ENCODE data around the gene COL6A2. TPM values are rescaled to one million over a fixed set of nuclear protein-coding genes. Genes with fewer than 3 reads are reported as not detected.

COL6A2 gene
- total and polyA plus RNA-seq, 2 donors (not counting 1 experiment from before 2014, with no cell fraction given) = 1.2 to 2.1 TPM

DNA sequence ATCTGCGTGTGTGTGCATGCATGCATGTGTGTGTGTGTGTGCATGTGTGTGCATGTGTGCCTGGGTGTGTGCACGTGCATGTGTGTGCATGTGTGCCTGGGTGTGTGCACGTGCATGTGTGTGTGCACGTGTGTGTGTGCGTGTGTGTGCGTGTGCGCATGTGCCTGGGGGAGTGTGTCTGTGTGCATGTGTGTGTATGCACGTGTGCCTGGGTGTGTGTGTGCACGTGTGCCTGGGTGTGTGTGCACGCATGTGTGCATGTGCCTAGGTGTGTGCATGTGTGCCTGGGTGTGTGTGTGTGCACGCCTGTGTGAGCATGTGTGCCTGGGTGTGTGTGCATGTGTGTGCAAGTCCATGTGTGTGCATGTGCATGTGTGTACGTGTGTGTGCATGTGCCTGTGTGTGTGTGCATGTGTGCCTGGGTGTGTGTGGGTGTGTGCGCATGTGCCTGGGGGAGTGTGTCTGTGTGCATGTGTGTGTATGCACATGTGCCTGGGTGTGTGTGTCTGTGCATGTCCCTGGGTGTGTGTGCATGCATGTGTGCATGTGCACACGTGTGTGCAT lies 29.3 kb upstream of the COL6A2 start:
- Mint-ChIP-seq H3K9me3 (ENCODE audit: insufficient read depth) (no peaks in the 10 kb centered on the region), H3K27ac (no peak overlapping the region), H3K4me1 (no peaks in the 10 kb centered on the region), H3K27me3 (peaks cover 18% of the 10 kb centered on the region), H3K4me3 (no peak overlapping the region)
- intact Hi-C loops (cut with micrococcal nuclease) = no loop called here
- Histone ChIP-seq H3K36me3 (replicated peaks in 1 of 2; ENCODE audit: control extremely low read depth in 1 of 2, control insufficient read depth in 1 of 2, extremely low read depth in 1 of 2, insufficient read depth in 2 of 2, low read length in 1 of 2) (no peaks in the 10 kb centered on the region), H3K4me3 (ENCODE audit: control extremely low read depth in 1 of 5, extremely low read depth in 1 of 5, insufficient read depth in 1 of 5, low read depth in 2 of 5, low read length in 4 of 5) (no peak overlapping the region), H2AFZ (ENCODE audit: insufficient read depth, low read depth, low read length, poor library complexity, severe bottlenecking) (no peak overlapping the region), H3K79me2 (ENCODE audit: control insufficient read depth, insufficient read depth, low read length) (no peaks in the 10 kb centered on the region), H3K9ac (ENCODE audit: low read length) (no peak overlapping the region), H3K4me1 (ENCODE audit: control insufficient read depth in 2 of 2, insufficient read depth in 2 of 2, low read length in 2 of 2) (no peaks in the 10 kb centered on the region), H3K27me3 (replicated peaks in 1 of 4; ENCODE audit: control extremely low read depth in 1 of 4, control insufficient read depth in 3 of 4, insufficient read depth in 4 of 4, low read length in 3 of 4) (peaks cover 0 to 13% (median 0%) of the 10 kb centered on the region in 4 experiments), H3K9me3 (ENCODE audit: control extremely low read depth in 1 of 3, control insufficient read depth in 2 of 3, insufficient read depth in 1 of 3, low read length in 2 of 3) (peaks cover 0 to 23% (median 0%) of the 10 kb centered on the region in 3 donors), H3K4me2 (replicated peaks; ENCODE audit: low read depth, low read length, poor library complexity, severe bottlenecking) (no peak overlapping the region), H3K27ac (ENCODE audit: low read length in 2 of 2) (no peak overlapping the region), H4K20me1 (ENCODE audit: control insufficient read depth, insufficient read depth, low read length, poor library complexity, severe bottlenecking) (no peaks in the 10 kb centered on the region)
- POLR2A ChIA-PET = no interaction called here
- 79% methylated on average over 13 of the region's 14 CpGs for WGBS (ENCODE audit: insufficient coverage)
- no peak for TF ChIP-seq EZH2 (IDR thresholded peaks at IDR 0.05; ENCODE audit: borderline replicate concordance, insufficient read depth, low read depth, low read length, poor library complexity, severe bottlenecking)
- TF ChIP-seq, protein P1, sequence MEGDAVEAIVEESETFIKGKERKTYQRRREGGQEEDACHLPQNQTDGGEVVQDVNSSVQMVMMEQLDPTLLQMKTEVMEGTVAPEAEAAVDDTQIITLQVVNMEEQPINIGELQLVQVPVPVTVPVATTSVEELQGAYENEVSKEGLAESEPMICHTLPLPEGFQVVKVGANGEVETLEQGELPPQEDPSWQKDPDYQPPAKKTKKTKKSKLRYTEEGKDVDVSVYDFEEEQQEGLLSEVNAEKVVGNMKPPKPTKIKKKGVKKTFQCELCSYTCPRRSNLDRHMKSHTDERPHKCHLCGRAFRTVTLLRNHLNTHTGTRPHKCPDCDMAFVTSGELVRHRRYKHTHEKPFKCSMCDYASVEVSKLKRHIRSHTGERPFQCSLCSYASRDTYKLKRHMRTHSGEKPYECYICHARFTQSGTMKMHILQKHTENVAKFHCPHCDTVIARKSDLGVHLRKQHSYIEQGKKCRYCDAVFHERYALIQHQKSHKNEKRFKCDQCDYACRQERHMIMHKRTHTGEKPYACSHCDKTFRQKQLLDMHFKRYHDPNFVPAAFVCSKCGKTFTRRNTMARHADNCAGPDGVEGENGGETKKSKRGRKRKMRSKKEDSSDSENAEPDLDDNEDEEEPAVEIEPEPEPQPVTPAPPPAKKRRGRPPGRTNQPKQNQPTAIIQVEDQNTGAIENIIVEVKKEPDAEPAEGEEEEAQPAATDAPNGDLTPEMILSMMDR (IDR thresholded peaks at IDR 0.05) = no peak
- ATAC-seq (ENCODE audit: low read depth) = no peak
- DNase-seq = no peak
- CTCF ChIA-PET = no interaction called here

DNA sequence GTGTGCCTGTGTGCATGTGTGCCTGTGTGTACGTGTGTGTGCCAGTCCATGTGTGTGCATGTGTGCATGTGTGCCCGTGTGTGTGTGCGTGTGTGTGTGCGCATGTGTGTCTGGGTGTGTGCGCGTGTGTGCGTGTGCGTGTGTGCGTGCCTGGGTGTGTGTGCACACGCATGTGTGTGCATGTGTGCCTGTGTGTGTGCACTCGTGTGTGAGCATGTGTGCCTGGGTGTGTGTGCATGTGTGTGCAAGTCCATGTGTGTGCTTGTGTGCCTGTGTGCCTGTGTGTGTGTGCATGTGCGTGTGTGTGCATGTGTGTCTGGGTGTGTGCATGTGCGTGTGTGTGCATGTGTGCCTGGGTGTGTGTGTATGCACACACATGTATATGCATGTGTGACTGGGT lies 28.7 kb upstream of the COL6A2 start:
- DNase-seq = no peak
- TF ChIP-seq EZH2 (IDR thresholded peaks at IDR 0.05; ENCODE audit: borderline replicate concordance, insufficient read depth, low read depth, low read length, poor library complexity, severe bottlenecking) = no peak
- TF ChIP-seq, protein P1 (IDR thresholded peaks at IDR 0.05) = no peak
- Histone ChIP-seq H2AFZ (ENCODE audit: insufficient read depth, low read depth, low read length, poor library complexity, severe bottlenecking) (no peak overlapping the region), H3K4me2 (replicated peaks; ENCODE audit: low read depth, low read length, poor library complexity, severe bottlenecking) (no peak overlapping the region), H3K4me1 (ENCODE audit: control insufficient read depth in 2 of 2, insufficient read depth in 2 of 2, low read length in 2 of 2) (no peaks in the 10 kb centered on the region), H4K20me1 (ENCODE audit: control insufficient read depth, insufficient read depth, low read length, poor library complexity, severe bottlenecking) (no peaks in the 10 kb centered on the region), H3K27me3 (replicated peaks in 1 of 4; ENCODE audit: control extremely low read depth in 1 of 4, control insufficient read depth in 3 of 4, insufficient read depth in 4 of 4, low read length in 3 of 4) (peaks cover 0 to 10% (median 0%) of the 10 kb centered on the region in 4 experiments), H3K79me2 (ENCODE audit: control insufficient read depth, insufficient read depth, low read length) (no peaks in the 10 kb centered on the region), H3K9ac (ENCODE audit: low read length) (no peak overlapping the region), H3K9me3 (ENCODE audit: control extremely low read depth in 1 of 3, control insufficient read depth in 2 of 3, insufficient read depth in 1 of 3, low read length in 2 of 3) (peaks cover 0 to 17% (median 0%) of the 10 kb centered on the region in 3 donors), H3K27ac (ENCODE audit: low read length in 2 of 2) (no peak overlapping the region), H3K4me3 (ENCODE audit: control extremely low read depth in 1 of 5, extremely low read depth in 1 of 5, insufficient read depth in 1 of 5, low read depth in 2 of 5, low read length in 4 of 5) (no peak overlapping the region), H3K36me3 (replicated peaks in 1 of 2; ENCODE audit: control extremely low read depth in 1 of 2, control insufficient read depth in 1 of 2, extremely low read depth in 1 of 2, insufficient read depth in 2 of 2, low read length in 1 of 2) (no peaks in the 10 kb centered on the region)
- Mint-ChIP-seq H3K27ac (no peak overlapping the region), H3K9me3 (ENCODE audit: insufficient read depth) (no peaks in the 10 kb centered on the region), H3K4me3 (no peak overlapping the region), H3K4me1 (no peaks in the 10 kb centered on the region), H3K27me3 (peaks cover 16% of the 10 kb centered on the region)
- POLR2A ChIA-PET = no interaction called here
- intact Hi-C loops (cut with micrococcal nuclease) = no loop called here
- CTCF ChIA-PET = no interaction called here
- WGBS (ENCODE audit: insufficient coverage) = 95% methylated on average over 13 of the region's 13 CpGs
- no peak for ATAC-seq (ENCODE audit: low read depth)

Data from B cell (primary cell).